ENCODE results near the gene PTPRT. TPM values are rescaled to one million over a fixed set of nuclear protein-coding genes. Genes with fewer than 3 reads are reported as not detected.

PTPRT gene
- total RNA-seq, 4 donors from 2014 or later: 0.67 to 2.5 (median 1.0) TPM

DNA sequence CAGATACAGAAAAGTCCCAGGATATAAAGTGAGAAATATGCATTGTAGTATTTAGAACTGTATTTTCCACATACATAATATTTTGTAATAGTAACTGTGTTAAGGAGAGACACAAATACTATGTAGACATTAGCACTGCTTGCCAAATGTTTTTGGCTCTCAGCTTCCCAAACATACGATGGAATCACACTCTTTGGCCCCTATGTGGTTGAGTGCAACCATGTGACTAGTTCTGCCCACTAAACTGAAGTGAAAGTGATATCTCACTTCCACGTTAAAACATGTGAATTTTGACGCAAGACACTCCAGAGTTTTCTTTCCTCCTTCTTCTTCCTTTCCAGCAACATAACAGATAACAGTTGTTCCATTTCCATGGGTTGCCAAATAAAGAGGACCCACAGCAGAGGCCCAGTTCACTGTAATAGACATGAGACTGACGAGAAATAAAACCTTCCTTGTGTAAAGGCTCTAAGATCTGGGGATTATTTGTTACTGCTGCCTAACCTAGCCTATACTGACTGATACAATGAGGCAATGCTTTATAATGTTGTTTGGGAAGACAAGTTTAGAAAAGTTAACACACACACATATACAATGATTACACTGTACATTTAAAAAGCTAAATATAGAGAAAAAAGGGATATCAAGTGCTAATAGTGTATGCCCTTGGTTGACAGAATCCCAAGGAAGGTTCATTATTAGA lies 97.2 kb downstream of the PTPRT start:
- DNase-seq: no peak
- H3K27me3 ChIP-seq: no peaks in the 10 kb centered on the region
- no peak overlapping the region for H3K4me3 ChIP-seq
- no peak for TF ChIP-seq POLR2A (IDR thresholded peaks at IDR 0.05)
- TF ChIP-seq, protein P1, sequence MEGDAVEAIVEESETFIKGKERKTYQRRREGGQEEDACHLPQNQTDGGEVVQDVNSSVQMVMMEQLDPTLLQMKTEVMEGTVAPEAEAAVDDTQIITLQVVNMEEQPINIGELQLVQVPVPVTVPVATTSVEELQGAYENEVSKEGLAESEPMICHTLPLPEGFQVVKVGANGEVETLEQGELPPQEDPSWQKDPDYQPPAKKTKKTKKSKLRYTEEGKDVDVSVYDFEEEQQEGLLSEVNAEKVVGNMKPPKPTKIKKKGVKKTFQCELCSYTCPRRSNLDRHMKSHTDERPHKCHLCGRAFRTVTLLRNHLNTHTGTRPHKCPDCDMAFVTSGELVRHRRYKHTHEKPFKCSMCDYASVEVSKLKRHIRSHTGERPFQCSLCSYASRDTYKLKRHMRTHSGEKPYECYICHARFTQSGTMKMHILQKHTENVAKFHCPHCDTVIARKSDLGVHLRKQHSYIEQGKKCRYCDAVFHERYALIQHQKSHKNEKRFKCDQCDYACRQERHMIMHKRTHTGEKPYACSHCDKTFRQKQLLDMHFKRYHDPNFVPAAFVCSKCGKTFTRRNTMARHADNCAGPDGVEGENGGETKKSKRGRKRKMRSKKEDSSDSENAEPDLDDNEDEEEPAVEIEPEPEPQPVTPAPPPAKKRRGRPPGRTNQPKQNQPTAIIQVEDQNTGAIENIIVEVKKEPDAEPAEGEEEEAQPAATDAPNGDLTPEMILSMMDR (IDR thresholded peaks at IDR 0.05): no peak
- H3K36me3 ChIP-seq: no peaks in the 10 kb centered on the region
- no peaks in the 10 kb centered on the region for H3K4me1 ChIP-seq
- H3K9me3 ChIP-seq: no peaks in the 10 kb centered on the region
- H3K27ac ChIP-seq: no peak overlapping the region

DNA sequence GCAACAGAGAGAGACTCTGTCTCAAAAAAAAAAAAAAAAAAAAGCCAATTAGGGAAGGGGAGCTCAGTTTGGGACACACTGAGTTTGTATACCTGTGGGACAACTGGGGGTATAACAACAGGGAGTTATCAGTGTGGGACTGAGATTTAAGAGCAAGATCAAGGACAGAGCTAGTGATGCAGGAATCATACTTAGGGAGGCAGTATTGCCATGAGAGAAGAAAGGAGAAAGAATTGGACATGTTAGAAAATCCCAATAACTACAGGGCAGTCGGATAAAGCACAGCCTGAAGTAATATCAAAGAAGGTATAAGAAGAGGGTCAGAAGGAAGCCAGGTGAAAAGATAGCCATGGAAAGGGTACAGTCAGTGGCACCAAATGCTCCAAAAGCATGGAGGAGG lies 121.2 kb downstream of the PTPRT start:
- TF ChIP-seq, protein P1 (IDR thresholded peaks at IDR 0.05): no peak
- TF ChIP-seq POLR2A (IDR thresholded peaks at IDR 0.05): no peak
- Histone ChIP-seq H3K4me1 (no peaks in the 10 kb centered on the region), H3K27ac (no peak overlapping the region), H3K9me3 (no peaks in the 10 kb centered on the region), H3K27me3 (no peaks in the 10 kb centered on the region), H3K36me3 (no peaks in the 10 kb centered on the region), H3K4me3 (no peak overlapping the region)
- no peak for DNase-seq

DNA sequence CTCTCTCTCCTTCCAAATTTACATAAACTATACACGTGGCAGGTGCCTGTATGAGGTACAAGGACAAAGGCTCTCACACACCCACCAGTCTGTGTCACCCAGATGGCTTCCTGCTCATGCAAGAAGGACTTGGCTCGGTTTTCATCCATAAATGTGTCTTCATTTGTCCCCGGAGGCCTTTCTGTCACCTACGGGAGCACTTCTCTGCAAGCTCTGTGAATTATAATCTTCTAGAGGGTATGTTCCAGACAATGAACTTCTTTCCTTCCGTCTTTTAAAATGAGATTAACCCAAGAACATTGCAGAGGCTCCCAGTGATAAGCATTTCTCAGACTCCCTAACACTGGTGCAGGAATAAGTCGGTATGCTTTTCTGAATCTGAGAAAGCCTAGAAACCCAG lies 123.6 kb downstream of the PTPRT start:
- no peak for DNase-seq
- Histone ChIP-seq H3K9me3 (no peaks in the 10 kb centered on the region), H3K36me3 (no peaks in the 10 kb centered on the region), H3K4me3 (no peak overlapping the region), H3K4me1 (no peaks in the 10 kb centered on the region), H3K27me3 (no peaks in the 10 kb centered on the region), H3K27ac (no peak overlapping the region)
- TF ChIP-seq, protein P1 (IDR thresholded peaks at IDR 0.05): no peak

DNA sequence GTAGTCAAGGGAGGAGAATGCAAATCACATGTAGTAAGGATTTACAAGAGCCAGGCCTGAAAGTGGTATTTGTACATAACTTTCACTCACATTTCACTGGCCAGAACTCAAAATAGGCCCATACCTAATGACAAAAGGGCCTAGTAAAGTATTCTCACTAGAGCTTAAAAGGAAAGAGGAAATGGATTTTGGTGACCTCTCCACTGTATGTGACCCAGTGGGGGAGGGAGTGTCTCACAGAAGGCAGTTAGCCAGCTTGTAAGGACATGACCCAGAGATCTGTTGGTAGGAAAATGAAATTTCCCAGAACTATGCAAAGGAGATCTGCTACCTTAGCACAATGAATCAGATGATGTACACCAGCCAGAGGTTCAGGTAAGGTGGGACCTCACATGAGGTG lies 124.4 kb downstream of the PTPRT start:
- H3K27me3 ChIP-seq: no peaks in the 10 kb centered on the region
- H3K36me3 ChIP-seq: no peaks in the 10 kb centered on the region
- no peaks in the 10 kb centered on the region for H3K9me3 ChIP-seq
- no peak for DNase-seq
- no peak for TF ChIP-seq POLR2A (IDR thresholded peaks at IDR 0.05)
- TF ChIP-seq, protein P1 (IDR thresholded peaks at IDR 0.05): no peak
- no peak overlapping the region for H3K27ac ChIP-seq
- H3K4me3 ChIP-seq: no peak overlapping the region
- no peaks in the 10 kb centered on the region for H3K4me1 ChIP-seq

DNA sequence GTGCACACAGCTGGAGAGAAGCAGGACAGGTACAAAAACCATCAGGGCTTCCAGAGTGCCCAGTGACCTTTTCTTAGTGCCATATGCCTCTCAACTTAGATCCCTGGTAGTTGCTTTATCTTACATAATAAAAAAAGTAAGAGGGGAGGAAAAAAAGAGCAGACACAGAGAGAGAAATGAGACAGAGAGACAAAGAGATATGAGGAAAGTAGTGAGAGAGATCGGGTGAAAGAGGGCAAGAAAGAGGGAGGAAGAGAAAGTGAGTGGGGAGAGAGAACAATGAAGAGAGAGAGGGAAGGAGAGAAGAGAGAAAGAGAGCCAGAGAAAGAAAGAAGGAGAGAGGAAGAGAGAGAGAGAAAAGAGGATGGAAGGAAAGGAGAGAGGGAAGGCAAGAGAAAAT lies 131.6 kb downstream of the PTPRT start:
- no peaks in the 10 kb centered on the region for H3K36me3 ChIP-seq
- TF ChIP-seq POLR2A (IDR thresholded peaks at IDR 0.05): no peak
- TF ChIP-seq, protein P1 (IDR thresholded peaks at IDR 0.05): no peak
- no peak overlapping the region for H3K27ac ChIP-seq
- no peak overlapping the region for H3K4me3 ChIP-seq
- no peak for DNase-seq
- no peaks in the 10 kb centered on the region for H3K27me3 ChIP-seq
- no peaks in the 10 kb centered on the region for H3K9me3 ChIP-seq
- no peaks in the 10 kb centered on the region for H3K4me1 ChIP-seq

DNA sequence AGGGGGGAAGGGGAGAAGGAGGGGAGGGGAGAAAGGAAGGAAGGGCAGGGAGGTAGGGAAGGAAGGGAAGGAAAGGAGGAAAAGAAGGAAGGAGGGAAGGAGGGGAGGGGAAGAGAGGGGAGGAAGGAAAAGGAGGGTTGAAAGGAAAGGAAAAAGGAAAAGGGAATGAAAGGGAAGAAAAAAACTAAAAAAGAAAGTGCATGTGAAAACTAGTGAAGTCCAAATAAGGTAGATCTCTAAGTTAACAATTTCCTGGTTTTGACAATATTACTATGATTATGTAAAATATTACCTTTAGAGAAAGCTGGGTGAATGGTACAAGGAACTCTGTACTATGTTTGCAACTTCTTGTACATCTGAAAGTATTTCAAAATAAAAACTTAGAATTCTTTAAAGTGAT lies 132.4 kb downstream of the PTPRT start:
- DNase-seq: no peak
- H3K36me3 ChIP-seq: no peaks in the 10 kb centered on the region

More for the DNA sequence above, 132.4 kb downstream of the PTPRT start:
- TF ChIP-seq POLR2A (IDR thresholded peaks at IDR 0.05): no peak
- TF ChIP-seq, protein P1 (IDR thresholded peaks at IDR 0.05): no peak
- no peaks in the 10 kb centered on the region for H3K4me1 ChIP-seq
- no peak overlapping the region for H3K4me3 ChIP-seq
- no peaks in the 10 kb centered on the region for H3K9me3 ChIP-seq
- no peak overlapping the region for H3K27ac ChIP-seq
- no peaks in the 10 kb centered on the region for H3K27me3 ChIP-seq

Data from Peyer's patch (tissue), 4 donors.